HK-2 (cell line): ENCODE measurements around the gene GVQW3.

ENCODE experiments used
- DNase-seq: peaks from one replicate; pipeline ENCODE4 v3.0.0-alpha.2; 2018; ENCODE audit not compliant: unreplicated experiment

GVQW3 gene

GRCh38 chr11:76445121-76446084, 64.3 kb downstream of the GVQW3 start:
- peak; percentile 76 for DNase-seq

GRCh38 chr11:76448506-76448905, 67.4 kb downstream of the GVQW3 start:
- DNase-seq, result no peak

GRCh38 chr11:76453248-76453647, 72.1 kb downstream of the GVQW3 start:
- DNase-seq, result no peak

GRCh38 chr11:76455331-76455730, 74.2 kb downstream of the GVQW3 start:
- DNase-seq, result peak; percentile 3

GRCh38 chr11:76455931-76456330, 74.8 kb downstream of the GVQW3 start:
- DNase-seq, result no peak

- no peak for DNase-seq
These were observed 75.4 kb downstream of the GVQW3 start for GRCh38 chr11:76456571-76456970.
